NCI-H1092 (cell line): Measurements from ENCODE around the gene KRTAP3-1.
"Not testable (repeated sequence)": the region's sequence is repeated elsewhere in the genome, so short reads cannot be mapped to it uniquely, and the experiment has no call there.

Experiments used
- DNase-seq: peaks from one replicate; lab custom pipeline; 2025; lab: John Stamatoyannopoulos, UW

The KRTAP3-1 gene

DNA sequence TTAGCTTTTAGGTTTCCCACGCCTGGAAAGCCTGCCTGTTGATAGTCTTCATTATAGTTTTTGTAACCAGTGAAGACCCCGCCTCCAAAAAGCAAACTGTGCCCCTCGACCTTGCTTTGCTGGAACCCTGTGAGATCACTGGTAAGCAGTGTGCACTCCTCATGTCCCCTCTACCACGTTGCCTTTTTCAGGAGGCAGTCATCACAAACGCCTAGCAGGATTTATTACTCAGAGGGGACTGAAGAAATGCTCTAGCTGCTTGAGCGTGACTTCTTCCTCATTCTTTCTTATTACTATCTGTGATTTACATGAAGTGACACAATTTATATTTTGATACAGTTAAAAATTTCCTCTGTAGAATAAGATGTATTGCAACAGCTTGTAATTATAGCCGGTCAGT is 6.5 kb upstream of the KRTAP3-1 start:
- no peak for DNase-seq

DNA sequence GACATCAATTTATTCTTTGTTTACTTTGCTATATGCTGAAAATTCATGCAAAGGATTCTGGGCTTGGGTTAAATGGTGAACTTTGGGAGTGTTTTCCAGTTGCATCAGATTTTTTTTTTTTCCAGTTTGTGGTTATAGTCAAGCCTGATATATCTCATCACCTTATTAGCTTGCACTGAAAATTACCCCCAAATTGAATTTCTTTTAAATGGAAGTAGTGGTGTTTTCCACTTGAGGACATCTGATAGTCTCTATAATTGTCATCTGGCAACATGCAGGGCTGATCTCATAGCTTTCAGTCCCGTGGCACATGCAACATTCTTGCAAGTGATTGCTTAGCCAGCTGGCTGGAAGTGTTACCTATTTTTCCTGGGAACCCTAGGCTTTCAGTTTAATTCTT is 4.7 kb upstream of the KRTAP3-1 start:
- DNase-seq: no peak

DNA sequence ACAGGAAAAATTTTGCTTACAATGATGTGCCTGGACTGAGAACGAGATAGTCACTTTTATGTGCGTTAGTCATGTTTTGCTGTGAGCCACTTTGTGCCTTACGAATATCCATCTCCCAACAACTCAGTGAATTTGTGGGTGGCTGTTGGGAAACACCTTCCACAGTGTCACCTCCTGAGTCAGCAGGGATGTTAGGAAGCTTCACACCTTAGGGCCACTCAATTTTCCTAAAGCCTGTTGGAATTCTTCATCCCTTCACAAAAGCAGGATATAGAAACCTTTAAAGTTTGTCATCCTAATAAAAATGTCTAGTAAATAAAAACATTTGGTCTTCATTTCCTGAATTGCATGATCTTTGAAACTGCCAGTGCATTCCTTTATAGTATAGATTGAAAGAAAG is 4.3 kb upstream of the KRTAP3-1 start:
- no peak for DNase-seq

DNA sequence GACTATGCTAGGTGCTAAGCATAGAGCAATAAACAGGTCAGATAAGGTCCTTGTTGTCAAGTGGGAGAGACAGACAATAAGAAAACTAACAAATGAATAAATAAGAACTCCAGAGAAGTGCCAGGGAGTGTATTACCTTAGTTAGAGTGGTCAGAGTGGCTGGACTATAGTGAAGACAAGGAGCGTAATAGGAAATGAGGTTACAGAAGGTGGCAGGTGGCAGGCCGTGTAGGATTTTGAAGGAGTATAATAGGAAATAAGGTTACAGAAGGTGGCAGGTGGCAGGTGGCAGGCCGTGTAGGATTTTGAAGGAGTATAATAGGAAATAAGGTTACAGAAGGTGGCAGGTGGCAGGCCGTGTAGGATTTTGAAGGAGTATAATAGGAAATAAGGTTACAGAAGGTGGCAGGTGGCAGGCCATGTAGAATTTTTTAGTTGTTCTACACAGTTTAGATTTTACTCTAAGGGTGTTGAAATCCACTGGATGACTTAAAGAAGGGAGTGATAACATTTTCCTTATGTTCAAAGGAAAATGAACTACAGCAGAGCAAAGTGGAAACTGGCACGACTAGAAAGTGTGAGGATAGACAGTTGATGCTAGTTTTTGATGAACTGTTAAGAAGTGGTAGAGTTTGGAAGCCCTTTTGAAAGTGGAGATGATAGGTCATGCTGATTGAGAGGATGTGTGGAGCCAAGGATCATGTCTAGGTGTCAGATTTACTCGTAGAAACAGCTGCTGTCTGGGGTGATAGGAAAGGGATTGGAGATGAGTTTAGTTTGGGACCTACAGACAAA is 3.6 kb upstream of the KRTAP3-1 start:
- no peak for DNase-seq

DNA sequence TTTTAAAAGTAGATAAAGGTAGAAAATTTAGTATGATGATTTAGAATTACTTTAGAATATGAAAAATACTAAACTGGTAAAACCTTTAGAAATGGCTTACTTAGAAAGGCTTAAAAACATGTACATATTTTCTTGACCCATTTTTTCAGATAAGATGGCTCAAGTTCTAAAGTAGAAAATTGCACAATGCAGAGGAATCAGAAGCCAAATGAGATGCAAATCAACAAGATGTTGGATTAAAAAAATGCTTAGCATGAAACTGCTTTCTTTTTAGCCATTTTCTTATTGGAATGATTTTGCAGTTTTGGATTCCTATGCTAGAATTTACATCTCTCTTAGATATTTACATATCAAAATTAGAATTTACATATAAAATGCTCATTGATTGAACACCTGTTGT is 1.5 kb upstream of the KRTAP3-1 start:
- DNase-seq: no peak

DNA sequence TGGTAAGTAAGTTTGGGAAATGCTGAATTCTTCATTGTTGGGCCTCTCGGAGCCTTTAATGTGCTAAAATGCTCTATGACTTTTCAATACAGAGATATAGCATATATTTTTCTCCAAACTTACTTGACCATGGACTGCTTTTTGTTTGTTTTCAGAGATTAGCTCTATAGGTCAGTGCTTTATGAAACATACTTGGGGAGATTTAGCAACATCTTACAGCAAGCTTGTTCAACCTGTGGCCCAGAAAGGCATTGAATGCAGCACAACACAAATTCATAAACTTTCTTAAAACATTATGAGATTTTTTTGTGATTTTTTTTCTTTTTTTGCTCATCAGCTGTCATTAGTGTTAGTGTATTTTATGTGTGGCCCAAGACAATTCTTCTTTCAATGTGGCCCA is 1.0 kb upstream of the KRTAP3-1 start:
- DNase-seq: no peak

DNA sequence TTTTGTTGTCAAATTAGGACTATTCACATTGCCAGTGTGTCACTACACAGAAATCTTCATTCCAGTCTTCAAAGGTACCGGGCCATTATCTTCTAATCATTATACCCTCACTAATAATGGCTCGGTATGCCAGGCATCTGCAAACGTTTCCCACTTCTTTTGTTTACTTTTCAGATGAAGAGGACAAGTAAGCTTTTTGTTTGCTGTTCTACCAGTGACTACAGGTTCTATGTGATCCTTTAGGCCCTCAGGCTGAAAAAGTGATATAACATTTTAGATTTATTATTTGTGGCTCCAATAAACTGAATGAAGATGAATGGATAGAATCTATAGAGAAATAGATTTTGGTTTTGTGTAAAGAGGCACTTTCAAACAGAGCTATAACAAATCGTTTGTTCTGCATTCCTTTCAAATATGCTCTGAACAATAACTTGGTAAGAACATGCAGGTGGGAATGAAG is 403 bp upstream of the KRTAP3-1 start:
- no peak for DNase-seq

DNA sequence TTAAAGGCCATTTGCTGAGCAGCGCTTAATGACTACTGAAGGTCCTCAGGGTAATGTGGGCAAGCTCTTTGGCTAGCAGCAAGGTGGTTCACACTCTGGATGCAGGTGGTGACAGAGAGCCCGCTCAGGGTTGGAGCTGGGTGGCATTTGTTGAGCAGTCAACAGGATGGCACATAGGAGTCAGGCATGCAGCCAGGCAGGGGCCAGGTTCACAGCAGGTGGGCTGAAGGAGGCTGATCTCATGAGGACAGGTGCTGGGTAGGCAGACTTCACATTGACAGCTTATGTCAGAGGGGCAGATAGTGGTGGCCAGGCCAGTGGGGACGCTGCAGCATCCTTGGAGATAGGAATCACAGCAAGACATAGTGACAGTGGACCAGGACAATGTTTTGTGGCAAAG is 4.5 kb downstream of the KRTAP3-1 start:
- no peak for DNase-seq

DNA sequence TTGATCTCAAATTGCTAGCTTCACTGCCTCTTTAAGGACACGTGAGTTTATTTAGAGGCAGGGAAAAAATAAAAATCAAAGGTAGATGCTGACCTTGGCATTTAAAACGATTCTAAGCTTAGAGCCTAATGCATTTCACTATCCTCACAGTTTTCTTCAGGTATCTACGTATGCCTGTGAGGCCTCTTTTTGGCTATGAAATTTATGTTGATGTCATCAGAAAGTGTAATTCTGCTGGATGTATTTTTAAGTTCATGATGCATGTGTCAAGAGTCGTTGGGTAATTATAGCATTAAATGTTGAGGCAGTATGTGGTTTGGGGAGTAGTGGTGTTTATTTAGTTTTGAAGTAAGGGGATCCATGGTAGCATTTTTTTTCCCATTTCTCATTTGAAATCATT is 5.0 kb downstream of the KRTAP3-1 start:
- no peak for DNase-seq

DNA sequence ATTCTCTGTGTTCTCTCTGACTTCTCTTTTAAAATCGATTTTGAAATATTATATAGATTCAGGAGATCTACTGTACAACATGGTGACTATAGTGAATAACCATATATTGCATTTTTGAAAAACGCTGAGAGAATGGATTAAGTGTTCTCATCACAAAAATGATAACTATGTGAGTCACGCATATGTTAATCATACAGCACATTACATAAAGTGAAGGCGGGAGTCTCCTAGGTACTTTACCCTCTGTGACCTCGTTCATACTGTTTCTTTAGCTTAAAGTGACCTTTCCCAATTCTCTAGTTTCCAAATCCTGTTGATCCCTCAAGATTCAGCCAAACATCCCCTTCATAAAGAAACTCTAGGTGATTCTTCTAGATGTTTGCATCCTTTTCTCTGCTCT is 6.1 kb downstream of the KRTAP3-1 start:
- DNase-seq: no peak

DNA sequence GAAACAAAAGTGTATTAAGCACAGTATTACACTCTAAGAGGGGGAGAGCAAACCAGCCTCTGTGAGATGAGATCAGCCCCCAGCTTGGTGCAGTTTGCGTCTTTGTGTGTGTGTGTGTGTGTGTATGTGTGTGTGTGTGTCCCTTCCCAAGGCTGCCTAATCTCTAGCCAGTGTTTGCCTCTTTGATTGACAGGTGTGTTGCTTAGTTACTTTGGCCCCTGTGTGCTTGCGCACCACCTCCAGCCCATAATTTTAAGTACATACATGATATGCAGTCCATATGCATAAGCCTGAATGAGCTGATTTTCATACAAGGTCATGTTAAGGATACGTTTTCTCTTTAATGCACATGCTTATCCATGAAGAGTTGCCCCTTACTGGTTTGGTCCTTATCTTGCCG is 7.1 kb downstream of the KRTAP3-1 start:
- no peak for DNase-seq

DNA sequence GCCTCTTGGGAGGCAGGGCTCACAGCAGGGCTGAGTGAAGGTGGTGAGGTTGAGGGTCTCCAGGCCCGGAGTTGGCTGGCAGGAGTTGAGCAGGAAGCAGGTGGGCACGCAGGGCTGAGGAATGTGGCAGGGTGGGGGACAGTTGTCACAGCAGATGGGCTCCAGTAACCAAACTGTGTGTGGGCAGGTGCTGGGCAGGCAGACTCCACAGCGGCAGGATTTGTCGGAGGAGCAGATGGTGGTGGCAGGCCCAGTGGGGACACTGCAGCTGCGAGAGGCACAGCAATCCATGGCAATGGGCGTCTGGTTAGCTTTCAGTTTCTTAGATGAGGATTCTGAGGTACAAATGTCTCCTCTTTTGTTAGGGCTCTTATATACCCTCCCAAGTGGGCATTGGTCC is 9.4 kb downstream of the KRTAP3-1 start, which contains the start of gene KRTAP3-2:
KRTAP3-2 (minus strand) TSS at position 344 of the 400 bp plus-strand sequence; CDS start at position 291, 53 bp downstream.
- DNase-seq: not testable (repeated sequence)

DNA sequence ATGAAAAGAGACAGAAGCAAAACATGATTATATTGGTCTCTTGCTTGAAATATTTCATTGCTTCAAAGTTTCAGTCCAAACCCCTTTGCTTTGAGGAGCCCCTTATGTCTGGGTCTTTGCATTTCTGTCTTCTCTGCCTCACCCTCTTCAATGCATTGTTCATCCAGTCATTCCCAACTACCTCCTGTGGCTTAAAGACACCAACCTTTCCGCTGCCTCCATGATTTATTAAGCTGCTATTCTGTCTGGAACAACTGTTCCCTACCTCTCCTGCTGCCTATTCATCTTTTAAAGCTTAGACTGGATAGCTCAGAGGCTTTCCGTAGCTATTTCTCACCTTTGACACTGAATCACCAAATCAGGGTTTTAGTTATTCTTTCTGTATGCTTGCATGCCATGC is 11.6 kb downstream of the KRTAP3-1 start:
- no peak for DNase-seq

DNA sequence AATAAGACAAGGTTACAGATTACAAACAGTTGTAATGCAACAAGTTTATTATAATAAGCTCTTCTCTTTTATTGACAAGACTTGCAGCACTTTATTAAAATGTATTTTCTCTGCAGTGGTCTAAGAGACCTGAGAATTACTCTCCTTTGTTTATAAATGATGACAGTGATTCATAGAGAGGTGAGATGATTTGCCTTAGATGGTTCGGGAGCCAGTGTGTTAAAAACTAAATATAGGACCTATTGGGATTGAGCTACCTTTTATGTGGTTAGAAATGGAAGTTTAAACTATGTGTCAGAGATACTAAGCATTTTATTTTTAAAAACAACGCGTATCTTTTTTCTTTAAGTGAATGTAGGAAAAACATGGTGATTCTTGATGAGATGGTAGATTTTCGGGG is 12.1 kb downstream of the KRTAP3-1 start:
- no peak for DNase-seq

DNA sequence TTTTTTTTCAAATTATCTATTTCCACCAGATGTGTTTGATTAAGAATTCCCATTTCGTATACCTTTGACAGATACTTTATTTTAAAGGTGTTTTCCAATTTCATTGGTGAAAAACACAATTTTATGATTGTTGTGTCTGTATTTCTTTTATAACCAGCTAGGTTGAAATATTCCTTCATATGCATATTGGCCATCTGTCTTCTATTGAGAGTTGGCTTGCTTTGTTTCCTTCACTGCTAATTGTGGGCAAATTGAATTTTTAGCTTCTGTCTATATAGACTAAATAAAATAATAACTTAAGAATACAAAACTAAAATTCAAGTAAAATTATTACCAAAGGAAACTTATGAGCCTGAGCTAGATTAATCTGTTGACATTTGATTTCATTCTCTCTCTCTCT is 13.8 kb downstream of the KRTAP3-1 start:
- no peak for DNase-seq

DNA sequence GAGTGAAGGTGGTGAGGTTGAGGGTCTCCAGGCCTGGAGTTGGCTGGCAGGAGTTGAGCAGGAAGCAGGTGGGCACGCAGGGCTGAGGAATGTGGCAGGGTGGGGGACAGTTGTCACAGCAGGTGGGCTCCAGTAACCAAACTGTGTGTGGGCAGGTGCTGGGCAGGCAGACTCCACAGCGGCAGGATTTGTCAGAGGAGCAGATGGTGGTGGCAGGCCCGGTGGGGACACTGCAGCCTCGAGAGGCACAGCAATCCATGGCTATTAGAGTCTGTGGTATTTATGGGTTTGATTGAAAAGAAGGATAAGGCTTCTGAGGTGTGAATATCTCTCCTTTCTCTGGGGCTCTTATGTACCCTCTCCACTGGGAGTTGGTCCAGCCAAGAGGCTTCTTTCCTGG is 15.1 kb downstream of the KRTAP3-1 start, which contains the start of gene KRTAP3-3:
KRTAP3-3 (minus strand) TSS at position 326 of the 400 bp plus-strand sequence; CDS start at position 259, 67 bp downstream.
- no peak for DNase-seq

DNA sequence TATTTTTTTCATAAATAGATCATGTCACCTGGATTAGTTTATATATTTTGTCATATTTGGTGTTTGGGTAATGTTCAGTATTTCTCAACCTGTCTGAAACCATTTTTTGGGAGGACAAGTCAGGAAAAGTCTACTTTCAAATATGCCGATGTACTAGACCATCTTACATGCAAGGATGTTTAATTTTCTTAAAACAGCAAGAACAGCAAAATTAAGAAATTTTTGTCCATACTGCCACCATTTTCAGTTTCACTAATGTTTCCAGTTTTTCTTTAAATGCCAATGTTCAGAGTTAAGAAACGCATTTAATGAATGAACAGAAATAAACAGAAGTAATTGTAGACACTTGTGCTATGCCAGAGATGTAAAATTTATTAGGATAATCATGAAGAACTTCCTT is 15.8 kb downstream of the KRTAP3-1 start:
- DNase-seq: no peak

DNA sequence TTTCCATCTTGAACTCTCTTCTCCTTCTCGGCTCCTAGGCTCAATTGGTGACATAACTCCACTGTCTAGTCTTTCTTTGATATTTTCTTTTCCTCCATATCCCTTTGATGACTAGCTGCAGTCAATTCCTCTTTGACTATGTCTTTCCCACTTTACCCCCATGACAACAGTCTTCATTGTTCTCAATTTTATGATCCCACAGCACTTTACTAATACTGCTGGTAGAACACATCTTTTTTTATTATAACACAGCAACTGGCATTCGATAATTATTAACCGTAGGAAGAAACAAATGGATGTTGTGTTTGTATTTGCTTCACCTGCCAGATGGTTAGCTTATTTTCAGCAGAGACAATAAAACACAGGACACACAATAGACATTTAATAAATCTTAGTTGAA is 16.3 kb downstream of the KRTAP3-1 start:
- no peak for DNase-seq

DNA sequence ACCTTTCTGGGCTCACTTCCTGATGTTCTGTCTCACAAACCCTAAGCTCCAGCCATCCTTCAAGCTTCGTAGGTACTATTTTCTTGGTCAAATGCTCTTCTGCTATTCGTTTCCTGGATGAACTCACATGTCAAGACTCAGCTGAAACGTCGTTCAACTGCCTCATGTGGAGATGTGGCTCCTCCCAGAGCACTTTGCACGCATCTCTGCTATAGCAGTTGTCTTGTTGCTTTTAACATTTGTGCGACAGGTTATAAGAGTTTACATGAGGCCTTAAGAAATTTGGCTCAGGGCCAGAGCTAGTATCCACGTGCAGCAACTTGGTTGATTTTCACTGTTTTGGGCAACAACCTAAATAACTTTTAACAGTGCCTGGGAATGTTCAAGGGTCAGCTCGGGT is 22.0 kb downstream of the KRTAP3-1 start:
- no peak for DNase-seq

DNA sequence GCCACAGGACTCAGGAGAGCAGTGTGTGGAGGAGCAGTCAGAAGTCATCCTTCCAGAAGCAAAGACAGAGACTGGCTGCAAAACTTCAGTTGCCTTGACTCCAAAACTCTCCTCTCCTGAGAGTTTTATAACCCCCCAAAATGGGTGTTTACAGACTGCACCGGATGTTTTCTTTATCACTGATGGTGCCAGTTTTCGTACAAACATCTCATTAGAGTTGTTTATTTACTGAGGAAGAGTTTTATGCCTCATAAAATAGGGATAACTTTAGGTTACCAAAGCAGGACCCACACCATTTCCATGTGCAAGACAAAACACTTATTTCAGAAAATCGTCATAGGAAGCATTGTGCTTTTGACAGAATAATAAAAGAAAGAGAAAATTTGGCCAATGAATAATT is 24.7 kb downstream of the KRTAP3-1 start, which contains the start of gene KRT40:
KRT40 (minus strand) TSS at position 101 of the 400 bp plus-strand sequence; CDS start at position 48, 53 bp downstream.
- no peak for DNase-seq

DNA sequence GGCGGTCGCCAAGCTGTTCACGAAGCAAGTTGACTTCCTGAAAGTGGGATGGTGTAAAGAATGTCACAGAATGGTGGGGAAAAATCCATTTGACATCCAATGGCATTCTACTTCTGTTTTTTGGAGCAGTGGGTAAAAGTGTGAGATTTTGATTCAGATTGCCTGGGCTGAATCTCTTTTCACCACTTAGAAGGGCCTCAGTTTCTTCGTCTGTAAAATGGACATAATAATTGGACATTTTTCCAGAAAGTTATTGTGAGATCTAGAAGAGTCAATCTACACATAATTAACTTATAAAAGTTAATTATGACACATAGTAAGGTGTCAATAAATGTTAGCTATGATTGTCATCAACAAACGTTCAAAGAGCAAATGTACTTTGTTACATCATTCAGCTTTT is 27.8 kb downstream of the KRTAP3-1 start:
- DNase-seq: no peak

DNA sequence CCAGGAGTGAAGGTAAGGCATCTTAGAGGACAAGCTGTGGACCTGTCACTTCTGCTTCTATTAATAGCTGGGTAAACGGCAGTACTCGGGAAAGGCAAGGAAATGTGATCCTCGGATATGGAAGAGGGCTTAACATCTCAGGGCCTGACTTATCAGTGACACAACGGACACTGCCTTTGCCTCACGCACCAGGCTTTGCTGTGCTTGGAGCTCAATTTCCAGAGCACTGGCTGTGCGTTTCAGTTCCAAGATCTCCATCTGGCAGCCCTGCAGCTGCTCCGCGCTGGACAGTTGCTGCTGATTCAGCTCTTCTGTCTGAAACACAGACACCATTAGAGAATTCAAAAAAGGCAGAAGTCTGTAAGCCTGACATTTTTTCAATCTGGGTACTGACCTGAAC is 28.3 kb downstream of the KRTAP3-1 start:
- DNase-seq: no peak

DNA sequence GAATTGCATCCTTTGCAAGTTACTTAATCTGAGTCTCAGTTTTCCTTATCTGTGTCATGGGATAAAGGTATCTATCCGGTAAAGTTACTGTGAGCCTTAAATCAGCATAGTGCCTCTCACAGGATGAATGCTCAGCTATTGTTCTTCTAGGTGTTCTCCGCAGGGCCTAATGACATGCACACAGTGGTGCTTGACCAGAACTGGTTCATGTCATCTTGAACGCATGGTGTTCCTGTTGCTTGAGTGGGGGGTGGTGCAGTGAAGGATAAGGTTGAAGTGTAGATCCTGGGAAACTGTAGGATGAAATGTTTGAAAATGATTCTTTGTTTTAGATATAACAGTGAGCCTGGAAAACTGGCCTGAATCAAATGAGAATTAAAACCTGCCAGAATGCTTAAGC is 28.8 kb downstream of the KRTAP3-1 start:
- DNase-seq: no peak
